Panc1 (cell line): Measurements from ENCODE around the gene SLC25A34. TPM values are rescaled to one million over a fixed set of nuclear protein-coding genes. Genes with fewer than 3 reads are reported as not detected.

ENCODE experiments used
- ATAC-seq: fragments of 200-7000 bp; cut with Tn5 transposase; 2 replicates; pipeline ENCODE4 v1.9.1; 2020; ENCODE audit warnings: mild to moderate bottlenecking, moderate library complexity
- BruUV-seq: library from RNA; stranded (reverse); fragments of 400-500 nt; replicated peaks from 2 replicates; lab custom pipeline; 2021; lab: Mats Ljungman, UMichigan
- CTCF ChIA-PET: fragments of 300-600 bp; sonication (Branson Sonifier 250); formaldehyde crosslinking; loops from one replicate; lab custom pipeline; 2022; ENCODE audit warnings: antibody characterized with exemption; lab: Charles Lee
- POLR2A ChIA-PET: fragments of 300-600 bp; sonication (Branson Sonifier 250); formaldehyde crosslinking; loops from one replicate; lab custom pipeline; 2022; ENCODE audit warnings: antibody characterized with exemption; lab: Charles Lee
- DNase-seq: peaks from one replicate; pipeline ENCODE4 v3.0.0-alpha.2; 2010; ENCODE audit warnings: low read depth, low spot score
- H3K27ac ChIP-seq: 2 replicates; pipeline ENCODE4 v1.5.1; 2011; ENCODE audit warnings: mild to moderate bottlenecking, low read length, inconsistent platforms
- H3K27me3 ChIP-seq: fragments of 200-500 bp; sonication (Bioruptor generic); 2 replicates; pipeline ENCODE4 v1.6.0; 2014; ENCODE audit warnings: low read length, inconsistent platforms; ENCODE audit not compliant: control insufficient read depth, insufficient read depth
- H3K36me3 ChIP-seq: fragments of 200-500 bp; sonication (Bioruptor generic); 2 replicates; pipeline ENCODE4 v1.5.1; 2014; ENCODE audit warnings: inconsistent platforms, mild to moderate bottlenecking, low read length, moderate library complexity; ENCODE audit not compliant: control insufficient read depth, insufficient read depth
- H3K4me1 ChIP-seq: 2 replicates; pipeline ENCODE4 v1.5.1; 2011; ENCODE audit warnings: inconsistent platforms, mild to moderate bottlenecking, low read length, moderate library complexity; ENCODE audit not compliant: control insufficient read depth, insufficient read depth
- H3K4me3 ChIP-seq, 2 experiments: 2 replicates each; pipeline ENCODE4 v1.5.1; 2011 to 2012; ENCODE audit warnings: low read depth in 2 of 2, low read length in 2 of 2, mild to moderate bottlenecking in 2 of 2, inconsistent platforms in 1 of 2, moderate library complexity in 1 of 2
- H3K9me3 ChIP-seq: fragments of 200-500 bp; sonication (Bioruptor generic); 2 replicates; pipeline ENCODE4 v1.5.1; 2014; ENCODE audit warnings: low read depth, mild to moderate bottlenecking, inconsistent platforms, low read length, moderate library complexity; ENCODE audit not compliant: control insufficient read depth, insufficient read depth
- POLR2AphosphoS5 ChIP-seq: IDR thresholded peaks from 2 replicates; pipeline ENCODE4 v1.6.1; 2012; ENCODE audit warnings: mild to moderate bottlenecking, low read depth, low read length, moderate library complexity
- SIN3A ChIP-seq: IDR thresholded peaks from 2 replicates; pipeline ENCODE4 v1.6.1; 2012; ENCODE audit warnings: low read depth, mild to moderate bottlenecking, low read length, moderate library complexity, borderline replicate concordance; ENCODE audit not compliant: insufficient read depth
- TCF7L2 ChIP-seq: IDR thresholded peaks from 2 replicates; pipeline ENCODE4 v1.6.1; 2011; ENCODE audit warnings: mild to moderate bottlenecking, low read depth, low read length, inconsistent platforms
- in situ Hi-C: cut with HindIII; loops from 2 replicates; pipeline ENCODE4 v1.10.0; 2016; ENCODE audit warnings: low sequenced_read_pairs, low pct_unique_long_range_greater_than_20kb
- intact Hi-C: fragments of 100-400 bp; cut with micrococcal nuclease; formaldehyde crosslinking; loops from one replicate; pipeline ENCODE4 v1.10.0; 2022; ENCODE audit not compliant: unreplicated experiment
- total RNA-seq: library from RNA; stranded (reverse); gene quantifications from one replicate; pipeline ENCODE4 v1.2.1, GENCODE V29; 2021; ENCODE audit not compliant: unreplicated experiment
- TF ChIP-seq, protein P1 (sequence below), 2 experiments: IDR thresholded peaks; 2 replicates each; pipeline ENCODE4 v1.6.1; 2011 to 2012; ENCODE audit warnings: low read depth in 2 of 2, control low read depth in 1 of 2, low read length in 1 of 2, mild to moderate bottlenecking in 1 of 2, moderate library complexity in 1 of 2; ENCODE audit not compliant: insufficient read depth in 1 of 2
- TF ChIP-seq, protein P2 (sequence below): fragments of 450-650 bp; IDR thresholded peaks from 2 replicates; pipeline ENCODE4 v1.5.1; 2017; ENCODE audit warnings: mild to moderate bottlenecking

Gene SLC25A34
- total RNA-seq, 1 experiment from 2014 or later: 0.64 TPM

DNA sequence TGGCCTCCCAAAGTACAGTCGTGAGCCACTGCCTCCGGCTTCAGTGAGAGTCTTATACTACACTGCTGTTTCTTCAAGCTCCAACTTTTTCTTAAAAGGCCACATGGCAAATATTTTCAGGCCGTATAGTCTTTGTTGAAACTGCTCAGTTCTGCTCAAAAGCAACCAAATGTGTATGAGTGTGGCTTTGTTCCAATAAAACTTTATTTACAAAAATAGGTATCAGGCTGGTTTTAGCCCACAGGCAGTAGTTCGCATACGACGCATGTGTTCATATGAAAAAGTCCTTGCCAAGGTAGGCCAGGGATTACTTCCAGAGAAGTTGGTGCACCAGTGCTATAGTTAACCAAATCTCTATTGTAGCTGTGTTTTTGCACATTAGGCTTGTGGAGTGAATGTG is 45.7 kb upstream of the SLC25A34 start:
- H3K36me3 ChIP-seq: no peaks in the 10 kb centered on the region
- no TSS peak for BruUV-seq
- CTCF ChIA-PET: no interaction called here

DNA sequence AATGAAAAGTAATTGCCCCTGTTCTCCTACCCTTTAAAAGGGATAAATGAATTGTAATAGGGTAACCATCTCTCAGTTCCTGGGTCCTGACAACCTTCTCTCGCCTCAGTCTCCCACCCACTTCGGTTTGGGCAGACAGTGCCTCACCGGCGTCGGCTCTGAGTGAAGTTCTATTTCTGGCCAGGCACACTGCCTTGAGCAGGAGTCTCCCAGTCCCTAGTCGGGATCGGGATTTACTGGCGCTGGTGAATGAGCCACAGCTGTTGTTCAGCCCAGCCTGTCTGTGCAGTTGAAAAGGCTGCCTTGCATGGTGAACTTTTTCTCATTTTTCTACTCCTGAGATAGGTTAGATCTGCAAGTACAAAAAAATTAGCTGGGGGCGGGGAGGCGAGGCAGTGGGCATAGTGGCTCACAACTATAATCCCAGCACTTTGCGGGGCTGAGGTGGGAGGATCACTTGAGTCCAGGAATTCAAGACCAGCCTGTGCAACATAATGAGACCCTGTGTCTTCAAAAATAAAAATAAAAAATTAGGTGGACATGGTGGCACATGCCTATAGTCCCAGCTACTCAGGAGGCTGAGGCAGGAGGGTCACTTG is 44.5 kb upstream of the SLC25A34 start:
- intact Hi-C loops: no loop called here
- no peak overlapping the region for H3K27ac ChIP-seq
- CTCF ChIA-PET: interaction anchor here (0.5 kb wide), 1 partner anchor 93 kb away, joined by 3 read pairs; no protein-coding TSS in a partner anchor
- in situ Hi-C loops: no loop called here
- TF ChIP-seq TCF7L2 (no peak), POLR2AphosphoS5 (no peak), SIN3A (no peak)
- TF ChIP-seq, protein P1, sequence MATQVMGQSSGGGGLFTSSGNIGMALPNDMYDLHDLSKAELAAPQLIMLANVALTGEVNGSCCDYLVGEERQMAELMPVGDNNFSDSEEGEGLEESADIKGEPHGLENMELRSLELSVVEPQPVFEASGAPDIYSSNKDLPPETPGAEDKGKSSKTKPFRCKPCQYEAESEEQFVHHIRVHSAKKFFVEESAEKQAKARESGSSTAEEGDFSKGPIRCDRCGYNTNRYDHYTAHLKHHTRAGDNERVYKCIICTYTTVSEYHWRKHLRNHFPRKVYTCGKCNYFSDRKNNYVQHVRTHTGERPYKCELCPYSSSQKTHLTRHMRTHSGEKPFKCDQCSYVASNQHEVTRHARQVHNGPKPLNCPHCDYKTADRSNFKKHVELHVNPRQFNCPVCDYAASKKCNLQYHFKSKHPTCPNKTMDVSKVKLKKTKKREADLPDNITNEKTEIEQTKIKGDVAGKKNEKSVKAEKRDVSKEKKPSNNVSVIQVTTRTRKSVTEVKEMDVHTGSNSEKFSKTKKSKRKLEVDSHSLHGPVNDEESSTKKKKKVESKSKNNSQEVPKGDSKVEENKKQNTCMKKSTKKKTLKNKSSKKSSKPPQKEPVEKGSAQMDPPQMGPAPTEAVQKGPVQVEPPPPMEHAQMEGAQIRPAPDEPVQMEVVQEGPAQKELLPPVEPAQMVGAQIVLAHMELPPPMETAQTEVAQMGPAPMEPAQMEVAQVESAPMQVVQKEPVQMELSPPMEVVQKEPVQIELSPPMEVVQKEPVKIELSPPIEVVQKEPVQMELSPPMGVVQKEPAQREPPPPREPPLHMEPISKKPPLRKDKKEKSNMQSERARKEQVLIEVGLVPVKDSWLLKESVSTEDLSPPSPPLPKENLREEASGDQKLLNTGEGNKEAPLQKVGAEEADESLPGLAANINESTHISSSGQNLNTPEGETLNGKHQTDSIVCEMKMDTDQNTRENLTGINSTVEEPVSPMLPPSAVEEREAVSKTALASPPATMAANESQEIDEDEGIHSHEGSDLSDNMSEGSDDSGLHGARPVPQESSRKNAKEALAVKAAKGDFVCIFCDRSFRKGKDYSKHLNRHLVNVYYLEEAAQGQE (IDR thresholded peaks at IDR 0.05; ENCODE audit: insufficient read depth in 1 of 2, low read depth in 2 of 2, low read length in 1 of 2): no peak
- TF ChIP-seq, protein P2, sequence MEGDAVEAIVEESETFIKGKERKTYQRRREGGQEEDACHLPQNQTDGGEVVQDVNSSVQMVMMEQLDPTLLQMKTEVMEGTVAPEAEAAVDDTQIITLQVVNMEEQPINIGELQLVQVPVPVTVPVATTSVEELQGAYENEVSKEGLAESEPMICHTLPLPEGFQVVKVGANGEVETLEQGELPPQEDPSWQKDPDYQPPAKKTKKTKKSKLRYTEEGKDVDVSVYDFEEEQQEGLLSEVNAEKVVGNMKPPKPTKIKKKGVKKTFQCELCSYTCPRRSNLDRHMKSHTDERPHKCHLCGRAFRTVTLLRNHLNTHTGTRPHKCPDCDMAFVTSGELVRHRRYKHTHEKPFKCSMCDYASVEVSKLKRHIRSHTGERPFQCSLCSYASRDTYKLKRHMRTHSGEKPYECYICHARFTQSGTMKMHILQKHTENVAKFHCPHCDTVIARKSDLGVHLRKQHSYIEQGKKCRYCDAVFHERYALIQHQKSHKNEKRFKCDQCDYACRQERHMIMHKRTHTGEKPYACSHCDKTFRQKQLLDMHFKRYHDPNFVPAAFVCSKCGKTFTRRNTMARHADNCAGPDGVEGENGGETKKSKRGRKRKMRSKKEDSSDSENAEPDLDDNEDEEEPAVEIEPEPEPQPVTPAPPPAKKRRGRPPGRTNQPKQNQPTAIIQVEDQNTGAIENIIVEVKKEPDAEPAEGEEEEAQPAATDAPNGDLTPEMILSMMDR: no peak
- ATAC-seq (no peak), DNase-seq (no peak)
- POLR2A ChIA-PET: interaction anchor here (0.5 to 1.0 kb wide), 3 partner anchors 62 to 117 kb away, joined by 3 to 7 read pairs (median 5); no protein-coding TSS in a partner anchor
- no peaks in the 10 kb centered on the region for H3K9me3 ChIP-seq
- no peaks in the 10 kb centered on the region for H3K4me1 ChIP-seq
- H3K36me3 ChIP-seq: no peaks in the 10 kb centered on the region
- BruUV-seq: no TSS peak
- no peak overlapping the region for H3K4me3 ChIP-seq
- H3K27me3 ChIP-seq: no peaks in the 10 kb centered on the region

More for the DNA sequence above, 45.7 kb upstream of the SLC25A34 start:
- H3K27ac ChIP-seq: no peak overlapping the region
- no peak for TF ChIP-seq POLR2AphosphoS5
- TF ChIP-seq, protein P1 (IDR thresholded peaks at IDR 0.05; ENCODE audit: insufficient read depth in 1 of 2, low read depth in 2 of 2, low read length in 1 of 2): no peak
- no peaks in the 10 kb centered on the region for H3K9me3 ChIP-seq
- POLR2A ChIA-PET: no interaction called here
- intact Hi-C loops: no loop called here
- H3K4me3 ChIP-seq: no peak overlapping the region
- H3K4me1 ChIP-seq: peaks cover 8% of the 10 kb centered on the region; the same call in 1 of the 2 replicates
- H3K27me3 ChIP-seq: no peaks in the 10 kb centered on the region
- no peak for DNase-seq
- in situ Hi-C loops: no loop called here
- ATAC-seq: no peak
